ENCODE measurements around the gene LAT.

DNA sequence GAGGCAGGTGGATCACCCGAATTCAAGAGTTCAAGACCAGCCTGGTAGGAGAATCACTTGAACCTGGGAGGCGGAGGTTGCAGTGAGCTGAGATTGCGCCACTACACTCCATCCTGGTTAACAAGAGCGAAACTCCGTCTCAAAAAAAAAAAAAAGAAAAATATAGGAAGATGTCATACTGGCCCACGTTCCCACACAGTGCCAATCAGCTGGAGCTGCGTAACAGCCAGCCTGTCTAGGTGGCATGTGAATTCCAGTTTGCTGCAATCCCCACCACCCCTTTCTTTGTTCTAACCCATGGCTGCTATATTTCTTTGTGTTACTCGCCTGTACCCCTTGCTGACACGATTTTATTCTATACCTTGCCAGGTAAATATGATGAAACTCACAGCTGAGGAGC lies 26.6 kb upstream of the LAT start:
- TF ChIP-seq CTCF (IDR thresholded peaks at IDR 0.05) = no peak
- no peak for TF ChIP-seq POLR2A (IDR thresholded peaks at IDR 0.05)

All from lower leg skin (tissue), 3 donors.